ENCODE data around the gene KNDC1. TPM values are rescaled to one million over a fixed set of nuclear protein-coding genes. Genes with fewer than 3 reads are reported as not detected.
"Not testable (repeated sequence)": the region's sequence is repeated elsewhere in the genome, so short reads cannot be mapped to it uniquely, and the experiment has no call there.

Gene KNDC1
- total RNA-seq, 1 donor from 2014 or later = 0.06 TPM

DNA sequence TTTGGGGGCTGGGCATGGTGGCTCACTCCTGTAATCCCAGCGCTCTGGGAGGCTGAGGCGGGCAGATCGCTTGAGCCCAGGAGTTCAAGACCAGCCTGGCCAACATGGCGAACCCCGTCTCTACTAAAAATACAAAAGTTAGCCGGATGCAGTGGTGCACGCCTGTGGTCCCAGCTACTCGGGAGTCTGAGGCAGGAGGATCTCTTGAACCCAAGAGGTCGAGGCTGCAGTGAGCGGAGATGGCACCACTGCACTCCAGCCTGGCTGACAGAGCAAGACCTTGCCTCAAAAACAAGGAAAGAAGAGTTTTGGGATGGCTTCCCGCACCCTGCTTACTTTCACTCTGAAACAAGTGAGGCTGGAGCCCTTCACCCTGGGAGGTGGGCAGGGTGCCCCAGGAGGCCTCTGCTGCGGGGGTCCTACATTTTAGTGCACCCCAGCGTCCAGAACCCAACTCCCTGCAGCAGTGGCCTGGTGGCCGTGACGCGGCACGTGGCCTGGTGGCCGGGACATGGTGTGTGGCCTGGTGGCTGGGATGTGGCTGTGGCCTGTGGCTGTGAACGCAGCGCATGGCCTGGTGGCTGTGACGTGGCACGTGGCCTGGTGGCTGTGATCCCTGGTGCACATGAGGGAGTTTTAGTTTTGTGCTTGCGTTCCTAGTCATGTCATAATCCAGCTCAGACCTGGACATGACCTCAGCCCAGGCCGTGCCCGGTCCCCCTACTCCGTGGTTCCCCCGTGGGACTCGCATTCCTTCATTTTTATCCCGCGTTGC, 9.3 kb downstream of the KNDC1 start:
- DNase-seq (ENCODE audit: low read depth) = no peak
- H3K4me3 ChIP-seq (ENCODE audit: low read depth, low read length) = no peak overlapping the region
- TF ChIP-seq CTCF (conservative IDR thresholded peaks at IDR 0.05; ENCODE audit: low read depth, low read length) = no peak

- TF ChIP-seq CTCF (conservative IDR thresholded peaks at IDR 0.05; ENCODE audit: low read depth, low read length) = no peak
- H3K4me3 ChIP-seq (ENCODE audit: low read depth, low read length) = no peak overlapping the region
- DNase-seq (ENCODE audit: low read depth) = no peak
Measured at GRCh38 chr10:133170092-133170491, 10.1 kb downstream of the KNDC1 start.

- no peak for TF ChIP-seq CTCF (conservative IDR thresholded peaks at IDR 0.05; ENCODE audit: low read depth, low read length)
- DNase-seq (ENCODE audit: low read depth) = no peak
- no peak overlapping the region for H3K4me3 ChIP-seq (ENCODE audit: low read depth, low read length)
Measured at GRCh38 chr10:133173860-133174640, 14.0 kb downstream of the KNDC1 start.

DNA sequence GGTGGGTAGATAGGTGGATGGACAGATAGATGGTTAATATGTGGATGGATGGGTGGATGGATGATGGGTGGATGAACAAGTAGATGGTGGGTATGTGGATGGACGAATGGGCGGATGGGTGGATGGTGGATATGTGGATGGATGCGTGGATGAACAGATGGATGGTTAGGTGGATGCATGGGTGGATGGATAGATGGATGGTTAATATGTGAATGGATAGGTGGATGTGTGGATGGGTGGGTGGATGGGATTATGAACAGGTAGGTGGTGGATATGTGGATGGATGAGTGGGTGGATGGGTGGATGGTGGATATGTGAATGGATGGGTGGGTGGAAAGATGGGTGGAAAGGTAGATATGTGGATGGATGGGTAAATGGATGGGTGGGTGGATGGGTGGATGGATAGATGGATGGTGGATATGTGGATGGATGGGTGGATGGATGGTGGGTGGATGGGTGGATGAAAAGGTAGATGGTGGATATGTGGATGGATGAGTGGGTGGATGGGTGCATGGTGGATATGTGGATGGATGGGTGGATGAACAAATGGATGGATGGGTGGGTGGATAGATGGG, 14.8 kb downstream of the KNDC1 start:
- no peak for TF ChIP-seq CTCF (conservative IDR thresholded peaks at IDR 0.05; ENCODE audit: low read depth, low read length)
- DNase-seq (ENCODE audit: low read depth) = no peak
- H3K4me3 ChIP-seq (ENCODE audit: low read depth, low read length) = no peak overlapping the region

DNA sequence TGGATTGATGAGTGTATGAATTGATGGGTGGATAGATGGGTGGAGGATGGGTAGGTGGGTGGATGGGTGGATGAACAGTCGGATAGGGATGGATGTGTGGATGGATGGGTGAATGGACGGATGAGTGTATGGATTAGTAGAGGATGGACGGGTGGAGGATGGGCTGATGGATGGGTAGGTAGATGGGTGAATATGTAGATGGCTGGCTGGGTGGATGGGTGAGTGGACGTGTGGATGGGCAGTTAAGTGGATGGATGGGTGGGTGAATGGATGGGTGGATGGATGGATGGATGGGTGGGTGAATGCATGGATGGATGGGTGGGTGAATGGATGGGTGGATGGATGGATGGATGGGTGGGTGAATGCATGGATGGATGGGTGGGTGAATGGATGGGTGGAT, 15.6 kb downstream of the KNDC1 start:
- H3K4me3 ChIP-seq (ENCODE audit: low read depth, low read length); DNase-seq (ENCODE audit: low read depth): not testable (repeated sequence)

DNA sequence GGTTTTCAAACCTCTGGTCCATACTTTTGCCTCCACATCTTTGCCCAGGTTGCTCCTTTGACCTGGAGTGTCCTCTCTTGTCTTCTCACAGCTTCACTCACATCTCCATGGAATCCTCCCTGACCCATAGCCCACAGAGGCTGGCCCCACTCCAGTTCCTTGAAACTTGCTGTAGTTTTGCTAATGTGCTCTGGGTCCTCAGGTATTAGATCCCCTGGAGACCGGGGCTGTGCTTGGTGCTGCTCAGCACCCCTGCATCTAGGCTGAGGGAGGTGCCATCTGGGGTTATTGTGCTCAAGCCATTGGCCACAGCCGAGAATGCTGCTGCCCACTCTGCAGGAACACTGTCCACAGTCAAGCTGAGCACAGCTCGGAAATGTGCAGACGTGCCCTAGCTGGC, 16.5 kb downstream of the KNDC1 start:
- TF ChIP-seq CTCF (conservative IDR thresholded peaks at IDR 0.05; ENCODE audit: low read depth, low read length) = no peak
- no peak for DNase-seq (ENCODE audit: low read depth)
- H3K4me3 ChIP-seq (ENCODE audit: low read depth, low read length) = no peak overlapping the region

DNA sequence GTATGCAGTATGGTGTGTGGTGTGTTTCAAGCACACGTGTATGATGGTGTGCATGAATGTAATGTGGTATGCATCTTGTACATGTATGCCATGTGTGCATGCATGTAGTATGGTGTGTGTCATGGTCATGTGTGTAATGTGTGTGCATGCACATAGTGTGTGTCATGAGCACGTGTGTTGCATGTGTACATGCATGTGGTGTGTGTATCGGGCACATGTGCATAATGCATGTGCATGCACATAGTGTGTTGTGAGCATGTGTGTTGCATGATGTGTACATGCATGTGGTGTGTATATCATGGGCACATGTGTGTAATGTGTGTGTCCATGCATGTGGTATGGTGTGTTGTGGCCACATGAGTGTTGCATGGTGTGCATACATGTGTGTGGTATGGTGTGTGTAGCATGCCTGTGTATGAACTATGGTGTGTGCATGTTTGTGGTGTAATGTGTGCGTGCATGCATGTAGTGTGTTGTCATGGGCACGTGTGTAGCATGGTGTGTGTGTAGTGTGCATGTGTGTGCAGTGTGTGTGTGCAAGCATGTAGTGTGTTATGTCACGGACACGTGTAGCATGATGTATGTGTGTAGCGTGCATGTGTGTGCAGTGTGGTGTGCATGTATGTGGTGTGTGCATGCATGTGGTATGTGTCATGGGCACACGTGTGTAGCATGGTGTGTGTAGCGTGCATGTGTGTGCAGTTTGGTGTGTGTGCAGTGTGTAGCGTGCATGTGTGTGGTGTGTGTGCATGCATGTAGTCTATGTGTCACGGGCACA, 17.6 kb downstream of the KNDC1 start:
- H3K4me3 ChIP-seq (ENCODE audit: low read depth, low read length) = no peak overlapping the region
- no peak for DNase-seq (ENCODE audit: low read depth)
- TF ChIP-seq CTCF (conservative IDR thresholded peaks at IDR 0.05; ENCODE audit: low read depth, low read length) = no peak

All from epithelial cell of proximal tubule (primary cell).